Measurements from ENCODE around the gene WDR37. TPM values are rescaled to one million over a fixed set of nuclear protein-coding genes. Genes with fewer than 3 reads are reported as not detected.

The WDR37 gene
- total and polyA plus RNA-seq, 12 donors, result 6.8 to 36.5 (median 31.4) TPM

- intact Hi-C loops (cut with DNase I), result no loop called here
- no peak for ATAC-seq
- 89 to 91% methylated on average over 10 of the region's 10 CpGs for WGBS, 2 donors
- peaks cover 0 to 35% (median 6%) of the 10 kb centered on the region in 9 donors for H3K4me1 ChIP-seq
- no peaks in the 10 kb centered on the region for H3K9me3 ChIP-seq
- H3K27ac ChIP-seq, result no peak overlapping the region
- TF ChIP-seq CTCF (IDR thresholded peaks at IDR 0.05), result no peak
- H3K36me3 ChIP-seq, result peaks cover 0 to 26% (median 9%) of the 10 kb centered on the region in 9 donors
- no peaks in the 10 kb centered on the region for H3K27me3 ChIP-seq
- no peak for DNase-seq
- H3K4me3 ChIP-seq, result no peak overlapping the region
Measured at GRCh38 chr10:1068380-1069361, 12.5 kb downstream of the WDR37 start.

- Histone ChIP-seq H3K4me3 (no peak overlapping the region), H3K9me3 (no peaks in the 10 kb centered on the region), H3K36me3 (peaks cover 0 to 40% (median 9%) of the 10 kb centered on the region in 9 donors), H3K4me1 (peaks cover 0 to 24% (median 4%) of the 10 kb centered on the region in 9 donors), H3K27ac (no peak overlapping the region), H3K27me3 (no peaks in the 10 kb centered on the region)
- DNase-seq (no peak), ATAC-seq (peak in 4 of 8 donors; percentile 55 to 67 (median 60))
- intact Hi-C loops (cut with DNase I), result no loop called here
- TF ChIP-seq CTCF (IDR thresholded peaks at IDR 0.05), result no peak
- 70 to 78% methylated on average over 7 of the region's 7 CpGs for WGBS, 2 donors
Measured at GRCh38 chr10:1070919-1071318, 14.7 kb downstream of the WDR37 start.

GRCh38 chr10:1074052-1074747 is 18.0 kb downstream of the WDR37 start:
- Histone ChIP-seq H3K36me3 (peaks cover 0 to 72% (median 29%) of the 10 kb centered on the region in 9 donors), H3K4me3 (no peak overlapping the region), H3K27me3 (no peaks in the 10 kb centered on the region), H3K4me1 (peaks cover 0 to 19% (median 4%) of the 10 kb centered on the region in 9 donors), H3K9me3 (no peaks in the 10 kb centered on the region), H3K27ac (no peak overlapping the region)
- intact Hi-C loops (cut with DNase I), result no loop called here
- DNase-seq, result no peak
- peak in 1 of 9 donors; percentile 18 for TF ChIP-seq CTCF (IDR thresholded peaks at IDR 0.05)
- WGBS, 2 donors, result 88 to 89% methylated on average over 24 of the region's 24 CpGs
- ATAC-seq, result peak in 4 of 8 donors; percentile 23 to 63 (median 34)

- no peak overlapping the region for H3K27ac ChIP-seq
- ATAC-seq (peak in 3 of 8 donors; percentile 6 to 41 (median 35)), DNase-seq (no peak)
- peaks cover 0 to 13% (median 4%) of the 10 kb centered on the region in 9 donors for H3K4me1 ChIP-seq
- no peaks in the 10 kb centered on the region for H3K27me3 ChIP-seq
- intact Hi-C loops (cut with DNase I), result no loop called here
- WGBS, 2 donors, result 86 to 91% methylated on average over 18 of the region's 18 CpGs
- no peaks in the 10 kb centered on the region for H3K9me3 ChIP-seq
- peak in 7 of 9 donors; percentile 5 to 28 (median 26) for TF ChIP-seq CTCF (IDR thresholded peaks at IDR 0.05)
- no peak overlapping the region for H3K4me3 ChIP-seq
- peaks cover 0 to 79% (median 36%) of the 10 kb centered on the region in 9 donors for H3K36me3 ChIP-seq
Measured at GRCh38 chr10:1074748-1075308, 18.6 kb downstream of the WDR37 start.
